CD14-positive monocyte (primary cell): ENCODE data around the gene CHST2. TPM values are rescaled to one million over a fixed set of nuclear protein-coding genes. Genes with fewer than 3 reads are reported as not detected.

Source experiments
- DNase-seq, 3 donors: peaks; one replicate each; pipeline ENCODE4 v3.0.0-alpha.2; 2011 to 2022
- H2AFZ ChIP-seq: 2 replicates; pipeline ENCODE4 v1.6.0; 2012; ENCODE audit warnings: mild to moderate bottlenecking, low read depth, low read length, inconsistent platforms; ENCODE audit not compliant: insufficient read depth, poor library complexity, severe bottlenecking
- H3K27ac ChIP-seq, 2 donors: 1 replicate in 1 of 2; 2 replicates in 1 of 2; pipeline ENCODE4 v1.5.1; 2012 to 2013; ENCODE audit warnings: low read length in 2 of 2, control low read depth in 1 of 2, inconsistent platforms in 1 of 2, low read depth in 1 of 2, mild to moderate bottlenecking in 1 of 2
- H3K27me3 ChIP-seq, 2 donors: one replicate each; pipeline versions ENCODE4 v1.6.0 to v1.6.1; 2011 to 2013; ENCODE audit warnings: low read length in 2 of 2; ENCODE audit not compliant: control insufficient read depth in 2 of 2, insufficient read depth in 2 of 2
- H3K36me3 ChIP-seq, 2 donors: replicated peaks in 1 of 2; 1 replicate in 1 of 2; 2 replicates in 1 of 2; pipeline versions ENCODE4 v1.5.1 to v1.6.1; 2012 to 2013; ENCODE audit warnings: low read length in 2 of 2, control low read depth in 1 of 2, inconsistent platforms in 1 of 2, mild to moderate bottlenecking in 1 of 2; ENCODE audit not compliant: insufficient read depth in 2 of 2, control insufficient read depth in 1 of 2
- H3K4me1 ChIP-seq, 2 donors: 1 replicate in 1 of 2; 2 replicates in 1 of 2; pipeline versions ENCODE4 v1.5.1 to v1.6.1; 2012 to 2013; ENCODE audit warnings: low read length in 2 of 2, control low read depth in 1 of 2, inconsistent platforms in 1 of 2, mild to moderate bottlenecking in 1 of 2, moderate library complexity in 1 of 2; ENCODE audit not compliant: insufficient read depth in 2 of 2, control insufficient read depth in 1 of 2
- H3K4me2 ChIP-seq: replicated peaks from 2 replicates; pipeline ENCODE3; 2012; ENCODE audit warnings: low read length, moderate library complexity, mild to moderate bottlenecking; ENCODE audit not compliant: poor library complexity, severe bottlenecking; ENCODE audit errors: extremely low read depth
- H3K4me3 ChIP-seq, 3 experiments: fragments of 200-600 bp in 1 of 3; sonication (generic) in 1 of 3; replicated peaks in 1 of 3; 1 replicate in 2 of 3; 2 replicates in 1 of 3; pipeline ENCODE4 v1.5.1; 2011 to 2013; ENCODE audit warnings: low read length in 3 of 3, mild to moderate bottlenecking in 3 of 3, control low read depth in 2 of 3, low read depth in 2 of 3, inconsistent platforms in 1 of 3, moderate library complexity in 1 of 3
- H3K79me2 ChIP-seq: 2 replicates; pipeline ENCODE4 v1.6.0; 2012; ENCODE audit warnings: mild to moderate bottlenecking, control low read depth, inconsistent platforms, low read length, moderate library complexity; ENCODE audit not compliant: insufficient read depth
- H3K9ac ChIP-seq: 2 replicates; pipeline ENCODE4 v1.6.0; 2017; ENCODE audit warnings: low read length, mild to moderate bottlenecking; ENCODE audit not compliant: insufficient read depth, poor library complexity, severe bottlenecking
- H3K9me3 ChIP-seq, 2 donors: replicated peaks in 1 of 2; 1 replicate in 1 of 2; 2 replicates in 1 of 2; pipeline versions ENCODE4 v1.5.1 to v1.6.1; 2012 to 2013; ENCODE audit warnings: low read length in 2 of 2, control low read depth in 1 of 2; ENCODE audit not compliant: control insufficient read depth in 1 of 2, insufficient read depth in 1 of 2
- H4K20me1 ChIP-seq: 2 replicates; pipeline ENCODE4 v1.6.0; 2012; ENCODE audit warnings: mild to moderate bottlenecking, low read length, control low read depth, moderate library complexity; ENCODE audit not compliant: insufficient read depth
- H3K27ac Mint-ChIP-seq, 7 donors: one replicate each; pipeline ENCODE4 v1.8.0; 2020; ENCODE audit warnings: mild to moderate bottlenecking in 7 of 7, mixed read lengths in 7 of 7, moderate library complexity in 6 of 7, inconsistent platforms in 2 of 7
- H3K27me3 Mint-ChIP-seq, 3 donors: one replicate each; pipeline ENCODE4 v1.8.0; 2021 to 2022; ENCODE audit warnings: low read depth in 3 of 3, mild to moderate bottlenecking in 3 of 3, mixed read lengths in 3 of 3, moderate library complexity in 3 of 3, inconsistent platforms in 1 of 3
- H3K36me3 Mint-ChIP-seq, 2 donors: one replicate each; pipeline ENCODE4 v1.8.0; 2020; ENCODE audit warnings: mixed read lengths in 2 of 2, inconsistent platforms in 1 of 2, mild to moderate bottlenecking in 1 of 2
- H3K4me1 Mint-ChIP-seq: one replicate; pipeline ENCODE4 v1.8.0; 2020; ENCODE audit warnings: mild to moderate bottlenecking, mixed read lengths
- H3K4me3 Mint-ChIP-seq, 2 donors: one replicate each; pipeline ENCODE4 v1.8.0; 2020; ENCODE audit warnings: mild to moderate bottlenecking in 2 of 2, mixed read lengths in 2 of 2, moderate library complexity in 1 of 2
- H3K9me3 Mint-ChIP-seq, 7 donors: one replicate each; pipeline ENCODE4 v1.8.0; 2020 to 2022; ENCODE audit warnings: mixed read lengths in 7 of 7, mild to moderate bottlenecking in 6 of 7, moderate library complexity in 6 of 7, inconsistent platforms in 2 of 7
- WGBS: methylation state at CpG from one replicate; pipeline ENCODE4 v1.1.5; 2013; ENCODE audit warnings: missing lambda C conversion rate; ENCODE audit not compliant: insufficient coverage; 5-methylcytosine and 5-hydroxymethylcytosine counted together
- intact Hi-C, 2 donors: fragments of 100-400 bp; cut with micrococcal nuclease; formaldehyde crosslinking; loops; one replicate each; pipeline versions ENCODE4 v1.15.0 to v1.15.1; 2023
- polyA plus RNA-seq, 3 donors: library from polyadenylated mRNA; depleted of rRNA in 1 of 3; unstranded in 2 of 3; stranded (reverse) in 1 of 3; fragments of 300-500 nt in 2 of 3; fragments of >200 nt in 1 of 3; fragmentation: Illumina TruSeq in 2 of 3; gene quantifications; 1 replicate in 2 of 3; 2 replicates in 1 of 3; pipeline ENCODE4 v1.2.3, GENCODE V29; 2012 to 2021
- TF ChIP-seq, protein P1 (sequence below): fragments of 200-600 bp; IDR thresholded peaks from one replicate; pipeline ENCODE4 v1.8.0; 2022; ENCODE audit warnings: antibody characterized with exemption, mild to moderate bottlenecking

Gene CHST2
- polyA plus RNA-seq, 3 donors = 6.1 to 18.0 (median 9.6) TPM

DNA sequence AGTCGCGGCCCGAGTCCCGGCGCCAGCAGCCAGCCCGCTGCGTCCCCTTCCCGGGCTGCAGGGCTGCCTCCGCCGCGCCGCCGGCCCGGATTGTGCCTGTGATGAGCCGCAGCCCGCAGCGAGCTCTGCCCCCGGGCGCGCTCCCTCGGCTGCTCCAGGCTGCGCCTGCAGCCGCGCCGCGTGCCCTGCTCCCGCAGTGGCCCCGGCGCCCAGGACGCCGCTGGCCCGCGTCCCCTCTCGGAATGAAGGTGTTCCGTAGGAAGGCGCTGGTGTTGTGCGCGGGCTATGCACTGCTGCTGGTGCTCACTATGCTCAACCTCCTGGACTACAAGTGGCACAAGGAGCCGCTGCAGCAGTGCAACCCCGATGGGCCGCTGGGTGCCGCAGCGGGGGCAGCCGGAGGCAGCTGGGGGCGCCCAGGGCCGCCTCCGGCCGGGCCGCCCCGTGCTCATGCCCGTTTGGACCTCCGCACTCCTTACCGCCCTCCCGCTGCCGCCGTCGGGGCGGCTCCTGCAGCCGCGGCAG is 1.2 kb downstream of the CHST2 start:
- Histone ChIP-seq H3K27me3 (peaks cover 0 to 5% of the 10 kb centered on the region in 2 donors), H3K27ac (no peak overlapping the region), H3K79me2 (peaks cover 48% of the 10 kb centered on the region), H3K36me3 (no peaks in the 10 kb centered on the region), H3K9me3 (no peaks in the 10 kb centered on the region), H3K9ac (peak overlapping the region; percentile 77), H4K20me1 (no peaks in the 10 kb centered on the region), H2AFZ (peak overlapping the region; percentile 99), H3K4me3 (peak overlapping the region; percentile 70 to 98 (median 94)), H3K4me2 (peak overlapping the region; percentile 98), H3K4me1 (peaks cover 44 to 65% of the 10 kb centered on the region in 2 donors)
- Mint-ChIP-seq H3K4me1 (peaks cover 48% of the 10 kb centered on the region), H3K27ac (no peak overlapping the region), H3K4me3 (peak overlapping the region; percentile 78 to 84), H3K27me3 (peaks cover 13 to 20% (median 17%) of the 10 kb centered on the region in 3 donors), H3K9me3 (peaks cover 0 to 5% (median 0%) of the 10 kb centered on the region in 7 donors), H3K36me3 (peaks cover 5 to 8% of the 10 kb centered on the region in 2 donors)
- TF ChIP-seq, protein P1, sequence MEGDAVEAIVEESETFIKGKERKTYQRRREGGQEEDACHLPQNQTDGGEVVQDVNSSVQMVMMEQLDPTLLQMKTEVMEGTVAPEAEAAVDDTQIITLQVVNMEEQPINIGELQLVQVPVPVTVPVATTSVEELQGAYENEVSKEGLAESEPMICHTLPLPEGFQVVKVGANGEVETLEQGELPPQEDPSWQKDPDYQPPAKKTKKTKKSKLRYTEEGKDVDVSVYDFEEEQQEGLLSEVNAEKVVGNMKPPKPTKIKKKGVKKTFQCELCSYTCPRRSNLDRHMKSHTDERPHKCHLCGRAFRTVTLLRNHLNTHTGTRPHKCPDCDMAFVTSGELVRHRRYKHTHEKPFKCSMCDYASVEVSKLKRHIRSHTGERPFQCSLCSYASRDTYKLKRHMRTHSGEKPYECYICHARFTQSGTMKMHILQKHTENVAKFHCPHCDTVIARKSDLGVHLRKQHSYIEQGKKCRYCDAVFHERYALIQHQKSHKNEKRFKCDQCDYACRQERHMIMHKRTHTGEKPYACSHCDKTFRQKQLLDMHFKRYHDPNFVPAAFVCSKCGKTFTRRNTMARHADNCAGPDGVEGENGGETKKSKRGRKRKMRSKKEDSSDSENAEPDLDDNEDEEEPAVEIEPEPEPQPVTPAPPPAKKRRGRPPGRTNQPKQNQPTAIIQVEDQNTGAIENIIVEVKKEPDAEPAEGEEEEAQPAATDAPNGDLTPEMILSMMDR = no peak
- intact Hi-C loops = loop anchor here (1.0 to 10.0 kb wide), 5 partner anchors 16 to 552 kb away; no protein-coding TSS in a partner anchor
- DNase-seq = peak in 2 of 3 donors; percentile 36 to 49
- under 1% methylated on average over 60 of the region's 60 CpGs for WGBS

DNA sequence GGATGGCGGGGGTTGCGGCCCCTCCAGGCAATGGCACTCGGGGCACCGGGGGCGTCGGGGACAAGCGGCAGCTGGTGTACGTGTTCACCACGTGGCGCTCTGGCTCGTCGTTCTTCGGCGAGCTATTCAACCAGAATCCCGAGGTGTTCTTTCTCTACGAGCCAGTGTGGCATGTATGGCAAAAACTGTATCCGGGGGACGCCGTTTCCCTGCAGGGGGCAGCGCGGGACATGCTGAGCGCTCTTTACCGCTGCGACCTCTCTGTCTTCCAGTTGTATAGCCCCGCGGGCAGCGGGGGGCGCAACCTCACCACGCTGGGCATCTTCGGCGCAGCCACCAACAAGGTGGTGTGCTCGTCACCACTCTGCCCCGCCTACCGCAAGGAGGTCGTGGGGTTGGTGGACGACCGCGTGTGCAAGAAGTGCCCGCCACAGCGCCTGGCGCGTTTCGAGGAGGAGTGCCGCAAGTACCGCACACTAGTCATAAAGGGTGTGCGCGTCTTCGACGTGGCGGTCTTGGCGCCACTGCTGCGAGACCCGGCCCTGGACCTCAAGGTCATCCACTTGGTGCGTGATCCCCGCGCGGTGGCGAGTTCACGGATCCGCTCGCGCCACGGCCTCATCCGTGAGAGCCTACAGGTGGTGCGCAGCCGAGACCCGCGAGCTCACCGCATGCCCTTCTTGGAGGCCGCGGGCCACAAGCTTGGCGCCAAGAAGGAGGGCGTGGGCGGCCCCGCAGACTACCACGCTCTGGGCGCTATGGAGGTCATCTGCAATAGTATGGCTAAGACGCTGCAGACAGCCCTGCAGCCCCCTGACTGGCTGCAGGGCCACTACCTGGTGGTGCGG is 1.9 kb downstream of the CHST2 start:
- peak overlapping the region; percentile 98 for H3K4me2 ChIP-seq
- WGBS = 62% methylated on average over 78 of the region's 79 CpGs

More for the DNA sequence above, 1.9 kb downstream of the CHST2 start:
- Histone ChIP-seq H3K9ac (peak overlapping the region; percentile 77), H3K36me3 (no peaks in the 10 kb centered on the region), H3K9me3 (no peaks in the 10 kb centered on the region), H3K4me3 (peak overlapping the region; percentile 70 to 98 (median 94)), H3K27ac (peak overlapping the region in 1 of 2 donors; percentile 13), H3K27me3 (peaks cover 0 to 5% of the 10 kb centered on the region in 2 donors), H3K4me1 (peaks cover 44 to 65% of the 10 kb centered on the region in 2 donors), H2AFZ (peak overlapping the region; percentile 99), H4K20me1 (no peaks in the 10 kb centered on the region), H3K79me2 (peaks cover 55% of the 10 kb centered on the region)
- Mint-ChIP-seq H3K27me3 (peaks cover 13 to 16% (median 14%) of the 10 kb centered on the region in 3 donors), H3K4me1 (peaks cover 55% of the 10 kb centered on the region), H3K27ac (peak overlapping the region in 5 of 7 donors; percentile 35 to 78 (median 68)), H3K4me3 (peak overlapping the region; percentile 78 to 84), H3K36me3 (peaks cover 7 to 8% of the 10 kb centered on the region in 2 donors), H3K9me3 (peaks cover 0 to 5% (median 0%) of the 10 kb centered on the region in 7 donors)
- TF ChIP-seq, protein P1 = peak; percentile 71
- DNase-seq = peak in 2 of 3 donors; percentile 35 to 57
- intact Hi-C loops = loop anchor here (1.0 to 10.0 kb wide), 5 partner anchors 15 to 551 kb away; no protein-coding TSS in a partner anchor
